Glomerular visceral epithelial cell (primary cell): Measurements from ENCODE around the gene TPRG1.

Source experiments
- DNase-seq: peaks from one replicate; pipeline ENCODE4 v3.0.0-alpha.2; 2016; ENCODE audit errors: extremely low spot score

The TPRG1 gene, protein sequence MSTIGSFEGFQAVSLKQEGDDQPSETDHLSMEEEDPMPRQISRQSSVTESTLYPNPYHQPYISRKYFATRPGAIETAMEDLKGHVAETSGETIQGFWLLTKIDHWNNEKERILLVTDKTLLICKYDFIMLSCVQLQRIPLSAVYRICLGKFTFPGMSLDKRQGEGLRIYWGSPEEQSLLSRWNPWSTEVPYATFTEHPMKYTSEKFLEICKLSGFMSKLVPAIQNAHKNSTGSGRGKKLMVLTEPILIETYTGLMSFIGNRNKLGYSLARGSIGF

DNA sequence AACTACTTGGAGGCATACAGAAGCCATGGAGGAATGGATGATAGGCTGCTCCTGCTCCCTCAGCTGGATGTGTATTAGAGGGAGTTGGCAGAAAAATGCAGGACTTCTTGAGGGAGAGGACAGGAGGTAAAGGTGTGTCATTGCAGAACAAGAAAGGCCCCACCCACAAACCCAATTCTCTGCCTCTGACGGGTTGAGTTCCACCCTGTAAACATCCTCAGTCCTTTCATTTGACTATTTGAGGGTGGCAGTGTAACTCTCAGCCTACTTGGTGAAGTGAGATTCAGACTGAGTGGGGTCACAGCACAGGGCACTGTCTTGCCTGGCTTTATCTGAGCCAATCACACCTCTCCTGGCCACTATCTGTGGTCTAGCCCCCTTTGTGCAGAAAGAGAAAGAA, at the start of gene TPRG1:
TPRG1 (plus strand) TSS at position 265 of the 400 bp plus-strand sequence. CDS start 35,414 bp downstream, outside the sequence.
- no peak for DNase-seq

DNA sequence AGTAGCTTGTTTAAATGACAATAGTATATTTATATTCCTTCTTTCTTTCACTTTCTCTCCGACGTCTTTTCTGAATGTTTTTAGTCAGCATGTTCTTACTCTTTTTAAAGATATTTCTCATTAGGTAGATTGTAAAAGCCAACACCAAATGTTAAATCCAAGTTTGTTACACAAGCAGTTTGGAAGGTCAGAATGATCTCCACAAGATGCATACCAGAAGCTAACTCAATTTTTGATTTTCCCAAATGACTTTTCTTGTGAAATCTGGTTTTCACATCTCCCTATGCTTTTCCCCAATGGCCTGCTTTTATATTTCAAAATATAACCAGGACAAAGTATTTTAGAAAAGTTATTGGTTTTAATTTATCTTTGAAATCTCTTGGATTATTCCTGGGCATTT, 49.7 kb upstream of the TPRG1 start:
- no peak for DNase-seq

DNA sequence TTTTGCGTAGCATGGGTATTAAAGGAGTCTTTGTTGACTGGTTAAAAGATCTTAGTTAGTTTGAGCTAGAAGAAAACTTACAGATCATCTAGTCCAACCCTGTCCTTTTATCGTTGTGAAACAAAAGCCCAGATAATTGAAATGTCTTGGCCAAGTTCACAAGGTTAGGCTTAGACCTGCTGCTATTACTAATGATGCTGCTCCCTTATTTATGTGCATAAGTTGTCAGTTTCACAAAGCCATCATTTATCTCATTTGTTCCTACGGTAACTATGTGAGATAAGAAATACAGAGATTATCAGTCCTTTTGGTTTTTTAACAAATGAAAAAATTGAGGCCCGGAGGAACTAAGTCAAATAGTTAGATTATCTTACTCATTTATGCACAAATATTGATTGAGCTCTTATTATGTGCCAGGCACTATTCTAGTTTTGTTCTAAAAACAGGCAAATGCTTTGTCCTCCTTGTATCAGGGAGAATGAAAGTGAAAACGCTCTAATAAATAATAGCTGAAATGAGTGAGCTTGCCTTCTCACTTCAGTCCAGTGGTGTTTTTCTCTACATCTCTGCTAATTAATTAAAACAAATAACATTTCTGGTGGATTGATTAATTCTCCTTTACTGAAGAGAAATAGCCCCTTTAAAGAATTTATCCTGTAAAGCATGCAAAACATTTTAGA, 49.1 kb upstream of the TPRG1 start:
- no peak for DNase-seq

DNA sequence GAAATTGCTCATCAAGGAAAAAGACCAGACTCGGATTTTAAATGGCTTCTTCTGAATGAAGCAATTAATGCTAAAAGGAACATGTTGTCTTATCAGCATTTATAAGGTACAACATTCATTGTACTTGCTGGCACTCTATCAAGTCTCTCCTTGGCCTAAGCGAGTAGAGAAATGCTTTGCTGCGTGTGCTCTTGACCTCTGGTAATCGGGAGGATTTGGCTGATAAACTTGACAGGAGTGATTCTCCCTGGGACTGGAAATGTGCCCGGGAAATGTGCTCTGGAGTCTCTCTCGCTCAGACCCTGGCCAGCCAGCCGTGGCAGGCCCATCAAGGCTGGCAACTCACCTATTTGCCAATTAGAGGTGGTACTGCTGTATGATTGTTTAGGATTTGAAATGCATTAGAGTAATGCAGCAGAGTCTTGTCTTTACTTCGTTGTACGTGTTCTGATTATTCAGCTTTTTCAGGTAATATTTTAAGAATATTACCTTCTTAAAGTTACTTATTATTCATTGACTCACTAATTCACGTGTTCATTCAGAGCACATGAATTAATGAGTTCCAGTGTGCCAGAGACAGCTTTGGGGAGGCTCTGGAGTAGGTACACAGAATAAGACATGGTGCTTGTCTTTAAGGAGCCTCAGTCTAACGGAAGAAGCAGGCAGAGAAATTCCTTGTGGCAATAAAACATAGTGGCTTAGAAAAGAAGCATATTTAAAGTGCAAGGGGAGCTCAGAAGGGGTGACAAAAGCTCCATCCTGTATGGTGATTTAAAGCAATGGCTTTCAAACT, 48.0 kb upstream of the TPRG1 start:
- DNase-seq, result peak; percentile 12

DNA sequence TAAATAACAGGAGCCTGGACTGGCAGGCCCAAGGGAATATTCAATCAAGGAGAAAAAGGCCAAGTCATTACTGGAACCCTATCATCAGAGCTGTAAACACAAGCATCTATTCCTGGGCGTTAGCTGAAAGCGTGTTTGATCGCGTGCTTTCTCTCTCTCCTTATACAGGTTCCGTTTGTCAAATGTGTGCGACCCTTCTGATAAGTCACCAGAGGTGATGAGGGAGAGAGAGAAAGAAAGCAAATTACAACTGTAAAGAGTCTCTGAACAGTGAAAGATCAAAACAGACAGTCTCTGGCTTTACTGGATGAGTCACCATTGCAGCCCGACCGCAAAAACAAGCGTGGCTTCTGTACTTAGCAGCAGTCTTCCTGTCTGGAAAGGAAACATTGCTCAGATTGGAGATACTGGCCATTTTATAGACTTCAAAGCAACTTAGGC, 39.5 kb upstream of the TPRG1 start:
- DNase-seq, result peak; percentile 77

DNA sequence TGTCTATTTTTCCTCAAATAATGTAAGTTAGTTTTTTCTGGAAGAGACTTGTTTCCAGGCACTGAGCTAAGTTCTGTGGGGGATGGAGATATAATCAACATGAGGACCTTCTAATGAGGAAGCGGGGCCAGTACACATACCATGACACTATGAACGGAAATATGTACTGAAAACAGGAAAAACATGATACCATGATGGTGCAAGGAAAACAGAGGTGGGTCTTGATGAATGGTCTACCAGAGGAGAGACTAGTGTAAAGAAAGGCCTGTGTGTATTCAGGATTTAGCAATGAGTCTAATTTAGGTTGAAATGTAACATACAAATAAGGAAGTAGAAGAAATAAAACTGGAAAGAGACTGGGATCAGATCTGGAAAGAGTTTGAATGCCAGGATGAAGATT, 38.9 kb upstream of the TPRG1 start:
- no peak for DNase-seq

DNA sequence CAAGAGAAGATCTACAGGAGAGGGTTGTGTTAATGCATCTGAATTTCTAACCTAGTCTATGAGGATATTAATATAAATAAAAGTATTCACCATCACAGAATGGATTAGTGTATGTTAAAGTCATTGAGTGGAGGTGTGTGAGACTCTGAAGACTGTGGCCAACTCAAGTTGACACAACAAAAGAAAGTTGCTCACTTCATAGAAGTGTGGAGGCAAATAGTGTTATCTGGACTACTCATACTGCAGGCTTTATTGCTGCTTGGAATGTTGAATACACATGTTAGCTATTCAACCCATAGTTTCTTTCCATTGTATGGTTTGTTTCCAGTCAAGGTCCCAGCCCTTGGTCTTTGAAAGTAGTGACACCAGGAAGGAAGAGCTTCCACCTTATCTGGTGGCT, 38.0 kb upstream of the TPRG1 start:
- no peak for DNase-seq

DNA sequence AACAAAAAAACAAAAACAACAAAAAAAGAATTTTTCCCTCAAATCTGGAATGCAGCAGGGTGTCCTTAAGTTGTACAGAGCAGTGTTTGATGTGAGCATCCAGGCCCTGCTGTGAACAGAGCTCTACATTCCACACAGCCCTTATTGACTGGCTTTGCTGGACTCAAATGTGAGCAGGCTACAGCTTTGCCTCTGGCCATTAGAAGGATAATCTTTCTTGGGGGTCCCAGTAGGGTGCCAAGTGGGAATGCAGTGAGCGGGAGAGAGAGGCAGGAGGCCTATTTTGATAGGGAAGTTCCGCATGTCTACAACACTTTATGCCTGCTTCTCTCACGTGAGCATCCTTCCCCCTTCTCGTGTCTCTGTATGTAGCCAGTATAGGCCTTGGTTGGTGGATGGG, 34.4 kb upstream of the TPRG1 start:
- DNase-seq, result no peak

DNA sequence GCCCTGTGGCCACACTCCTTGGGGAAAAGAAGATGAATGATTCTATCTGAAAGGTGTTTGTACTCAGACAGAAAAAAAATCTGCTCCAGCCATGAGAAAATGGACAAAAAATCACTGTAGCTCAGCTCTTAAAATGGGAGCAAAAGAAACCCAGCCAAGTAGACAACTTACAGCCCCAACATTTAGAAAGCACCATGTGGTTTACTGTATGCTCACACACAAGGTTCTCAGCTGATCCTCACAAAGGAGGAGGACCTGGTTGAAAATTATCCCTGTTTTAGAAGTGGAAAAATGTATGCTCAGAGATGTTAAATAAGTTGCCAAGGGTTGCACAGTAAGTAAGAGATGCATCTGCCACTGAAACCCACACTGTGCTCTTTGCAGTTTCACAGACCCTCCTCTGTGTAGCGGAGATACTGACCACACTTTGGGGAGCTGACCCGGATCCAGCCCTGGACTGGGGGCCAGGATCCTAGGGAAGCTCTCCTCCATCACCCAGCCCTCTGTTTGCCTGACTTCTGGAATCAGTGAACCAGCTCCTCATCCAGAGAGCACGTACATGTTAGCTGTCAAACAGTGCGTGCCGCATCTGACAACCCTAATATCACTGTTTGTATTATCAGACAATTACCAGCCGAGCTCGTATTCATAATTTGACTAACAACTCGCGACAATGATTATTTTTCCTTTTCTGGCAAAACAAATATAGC, 32.7 kb upstream of the TPRG1 start:
- no peak for DNase-seq

DNA sequence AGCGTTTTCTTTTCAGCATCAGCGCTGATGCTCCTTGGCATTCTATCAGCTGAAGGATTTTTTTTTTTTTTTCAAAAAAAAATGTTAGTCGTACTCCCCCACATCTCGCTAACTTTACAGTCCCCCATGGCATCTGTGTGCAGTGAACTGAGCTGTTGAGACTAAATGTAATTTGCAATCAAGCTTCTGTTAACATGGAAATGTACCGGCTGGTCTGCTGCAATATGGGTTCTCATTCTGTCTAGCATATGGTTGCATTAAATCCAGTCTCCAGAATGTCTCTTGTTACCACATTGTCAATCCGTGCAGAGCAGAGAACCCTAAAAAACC, 32.2 kb upstream of the TPRG1 start:
- no peak for DNase-seq

DNA sequence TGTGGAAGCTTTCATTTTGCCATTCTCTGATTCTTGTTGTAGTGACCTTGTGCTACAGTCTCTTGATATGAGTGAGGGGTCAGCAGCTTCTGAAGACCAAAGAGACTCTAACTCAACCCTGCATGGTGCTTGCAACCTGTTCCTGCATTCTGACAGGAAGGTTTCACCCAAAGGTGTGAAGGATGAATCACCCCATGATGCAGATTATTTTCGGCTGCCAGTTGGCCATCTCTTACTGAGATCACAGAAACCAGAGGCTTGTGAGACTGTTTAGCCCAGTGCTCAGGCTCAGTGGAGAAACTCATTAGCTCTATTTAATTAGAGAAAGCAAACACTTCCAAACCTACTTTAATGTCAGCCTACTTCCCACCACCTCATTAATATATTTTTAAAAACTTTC, 29.2 kb upstream of the TPRG1 start:
- DNase-seq, result no peak

DNA sequence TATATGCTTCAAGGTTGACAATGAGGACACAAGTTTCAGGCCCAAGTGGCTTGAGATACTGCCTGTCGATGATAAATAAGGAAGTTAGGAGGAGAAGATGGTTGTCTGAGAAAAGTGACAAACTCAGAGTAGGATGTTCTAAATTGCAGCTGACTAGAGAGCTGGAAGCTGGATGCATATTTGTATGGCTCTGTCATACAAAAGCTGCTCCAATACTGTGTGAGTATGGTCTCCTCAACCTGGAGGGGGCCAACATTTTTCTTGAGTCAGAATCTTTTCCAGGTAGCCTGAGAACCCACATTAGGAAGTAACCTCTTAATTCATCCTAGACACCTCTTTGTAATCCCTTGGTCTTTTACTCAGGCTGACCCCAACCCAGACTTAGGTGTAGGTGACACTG, 28.4 kb upstream of the TPRG1 start:
- no peak for DNase-seq

DNA sequence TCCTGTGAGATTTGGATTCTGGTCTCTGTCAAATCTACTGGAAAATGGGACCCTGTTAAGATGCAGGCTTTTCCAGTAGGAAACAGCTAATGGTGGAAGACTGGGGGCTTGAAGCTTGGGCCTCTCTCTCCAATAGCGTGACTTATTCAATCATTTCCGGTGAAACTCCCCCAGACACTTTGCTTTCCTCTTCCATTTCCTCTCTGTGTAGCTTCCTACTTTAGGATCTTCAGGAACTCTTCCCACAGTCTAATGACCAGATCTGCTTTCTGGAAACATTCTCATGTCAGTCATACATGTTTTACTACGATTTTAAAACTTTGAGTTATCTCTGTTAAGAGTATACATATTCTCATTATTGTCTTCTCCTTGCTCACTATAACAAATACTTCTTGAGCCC, 28.0 kb upstream of the TPRG1 start:
- DNase-seq, result no peak

DNA sequence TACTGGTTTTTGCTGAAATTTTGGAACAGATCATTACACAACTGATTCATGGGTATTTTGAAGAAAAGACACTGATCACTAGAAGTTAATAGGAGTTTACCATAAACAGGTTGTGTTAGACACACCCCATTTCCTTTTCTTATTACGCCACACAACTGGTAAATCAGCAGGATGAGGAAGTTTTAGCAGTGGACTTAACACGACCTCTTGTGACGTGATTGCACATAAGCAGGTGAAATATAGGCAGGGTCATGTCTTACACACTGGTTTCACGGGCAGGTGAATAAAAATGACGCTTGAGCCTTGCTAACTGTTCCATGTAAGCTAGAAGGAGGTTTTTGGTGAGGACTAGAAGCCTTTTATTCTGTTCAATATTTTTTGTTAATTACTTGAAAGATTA, 27.1 kb upstream of the TPRG1 start:
- DNase-seq, result no peak

DNA sequence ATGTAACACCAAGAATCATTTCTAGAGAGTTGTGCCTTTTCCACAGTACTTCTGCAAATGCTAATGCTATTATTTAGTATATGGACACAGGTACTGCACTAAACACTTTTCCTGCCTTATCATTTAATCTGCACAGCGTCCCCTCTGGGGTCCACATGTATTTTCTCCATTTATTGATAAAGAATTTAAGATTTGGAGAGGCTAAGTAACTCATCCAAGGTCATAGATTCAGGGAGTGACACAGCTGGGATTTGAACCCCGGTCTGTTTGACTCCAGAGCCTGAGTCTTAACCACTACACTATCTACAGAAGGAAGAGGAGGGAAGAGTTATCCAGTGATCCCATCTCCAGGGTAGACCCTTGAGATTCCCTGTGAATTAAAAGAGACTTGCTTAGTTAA, 24.9 kb upstream of the TPRG1 start:
- no peak for DNase-seq

DNA sequence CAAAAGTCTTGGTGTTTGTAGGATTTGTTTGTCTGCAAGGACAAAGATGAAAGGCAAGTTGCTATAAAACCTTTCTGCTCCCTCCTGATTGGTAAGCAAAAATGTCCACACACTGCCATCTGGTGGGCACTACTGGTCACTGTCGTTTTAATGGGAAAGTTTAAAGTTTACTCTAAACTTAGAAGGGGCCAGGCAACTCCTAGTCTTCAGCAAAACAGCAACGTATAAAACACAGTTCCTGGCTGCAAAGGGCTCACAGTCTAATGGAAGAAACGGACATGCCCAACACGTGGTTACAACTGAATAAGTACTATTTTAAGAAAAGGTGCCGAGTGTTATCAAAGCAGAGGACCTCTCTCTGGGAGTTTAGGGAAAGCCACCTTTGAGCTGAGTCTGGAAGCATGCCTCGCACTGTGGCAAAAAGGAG, 23.7 kb upstream of the TPRG1 start:
- DNase-seq, result peak; percentile 57

DNA sequence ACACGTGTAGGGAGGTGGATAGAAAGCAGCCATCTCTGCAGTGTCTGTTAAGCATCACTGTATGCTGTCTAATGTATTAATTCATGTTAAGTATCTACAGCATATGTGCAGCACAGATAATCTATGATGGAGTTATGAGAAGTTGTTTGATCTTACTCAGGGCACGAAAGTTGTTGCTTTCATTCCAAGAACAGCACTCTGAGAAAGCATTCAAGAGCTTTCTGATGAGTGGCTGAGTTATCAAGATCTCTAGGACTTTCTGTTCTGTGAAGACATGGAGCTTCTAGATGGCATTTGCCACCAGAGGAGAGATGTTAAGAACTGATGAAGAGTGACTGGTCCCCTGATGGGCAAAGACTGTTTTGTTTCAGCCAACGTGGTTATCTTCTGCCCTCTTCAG, 22.6 kb upstream of the TPRG1 start:
- no peak for DNase-seq

DNA sequence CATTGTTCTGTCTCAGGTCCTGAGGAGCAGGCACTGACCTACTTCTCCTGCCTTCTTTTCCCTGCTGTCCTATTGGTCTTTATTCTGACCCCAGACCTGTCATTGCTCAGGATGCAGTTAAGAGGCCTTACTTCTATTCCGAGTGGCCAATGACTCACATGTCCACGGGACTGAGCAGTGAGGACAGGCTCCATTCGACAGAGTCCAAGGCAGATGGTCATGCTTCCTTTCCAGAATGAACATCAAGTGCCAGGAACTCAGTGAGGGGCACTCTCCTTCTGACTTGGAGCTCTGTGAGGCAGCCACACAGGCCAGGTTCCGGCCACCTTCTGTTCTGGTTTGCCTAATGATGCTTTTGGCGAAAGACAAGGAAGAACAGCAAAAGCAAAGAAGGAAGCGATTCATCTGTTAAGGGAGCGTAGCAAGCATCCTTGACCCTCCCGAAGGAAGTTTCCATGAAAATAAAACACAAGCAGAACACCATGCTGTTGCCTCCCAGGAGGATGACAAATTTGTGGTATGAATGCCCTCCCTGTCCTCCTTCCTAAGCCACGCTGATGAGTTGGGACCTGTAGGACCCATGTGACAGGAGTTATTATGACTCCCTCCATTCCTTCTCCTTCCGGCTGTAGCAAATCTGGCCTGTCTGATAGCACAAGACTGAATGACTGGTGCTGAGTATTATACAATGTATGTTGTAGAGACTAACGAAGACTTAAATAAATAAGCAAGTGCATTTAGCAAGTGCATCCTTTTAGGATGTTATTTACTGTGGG, 14.4 kb upstream of the TPRG1 start:
- no peak for DNase-seq

DNA sequence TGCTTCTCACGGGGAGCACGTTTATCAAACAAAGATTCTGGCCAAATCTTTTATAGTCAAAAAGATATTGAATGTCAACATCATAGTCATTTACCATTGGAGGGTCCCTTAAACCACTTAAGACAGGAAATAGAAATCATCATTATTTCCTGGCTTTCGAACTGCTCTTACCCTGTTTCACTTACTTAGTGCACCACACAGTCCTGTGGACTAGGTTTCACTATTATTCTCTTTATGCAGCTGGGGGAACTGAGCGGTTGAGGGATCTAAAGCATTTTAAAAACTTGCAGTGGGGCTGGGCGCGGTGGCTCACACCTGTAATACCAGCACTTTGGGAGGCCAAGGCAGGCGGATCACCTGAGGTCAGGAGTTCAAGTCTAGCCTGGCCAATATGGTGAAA, 13.7 kb upstream of the TPRG1 start:
- no peak for DNase-seq

DNA sequence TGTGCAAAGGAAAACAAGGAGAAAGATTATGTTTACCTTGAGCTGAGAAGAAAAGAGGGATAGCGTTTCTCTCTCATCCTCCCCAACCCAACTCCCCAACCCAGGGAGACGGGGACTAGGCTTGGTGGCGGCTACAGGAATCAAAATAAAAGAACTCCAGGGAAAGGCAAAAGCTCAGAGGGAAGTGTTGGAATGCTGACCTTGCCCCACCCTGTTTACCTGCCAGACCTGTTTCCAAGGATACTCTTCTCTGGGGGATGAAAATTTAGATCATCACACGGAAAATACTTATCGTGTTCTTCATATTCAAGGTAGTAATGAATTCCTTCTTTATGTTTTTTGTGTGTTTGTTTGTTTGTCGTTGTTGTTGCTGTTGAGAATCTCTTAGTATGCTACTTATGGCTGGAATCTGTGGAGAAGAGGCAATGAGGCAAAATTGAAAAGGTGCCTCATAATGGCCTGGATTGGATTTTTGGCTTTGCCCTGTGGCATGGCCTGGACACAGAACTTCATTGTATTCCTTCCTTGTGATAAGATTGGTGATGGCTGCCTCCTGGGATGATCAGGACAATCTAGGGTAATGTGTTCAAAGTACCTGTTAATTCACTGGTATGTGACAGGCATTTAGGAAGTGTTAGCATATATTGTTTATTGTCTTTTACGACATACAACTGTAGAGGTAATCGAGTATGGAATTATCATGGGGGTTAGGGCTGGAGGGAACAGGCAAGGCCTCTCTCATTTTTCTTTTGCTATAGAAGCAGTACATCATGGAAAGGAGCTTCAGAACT, 11.1 kb upstream of the TPRG1 start:
- no peak for DNase-seq
